GM06990 (cell line): ENCODE results near the gene NLRP12.
"Not testable (repeated sequence)": the region's sequence is repeated elsewhere in the genome, so short reads cannot be mapped to it uniquely, and the experiment has no call there.

ENCODE experiments used
- DNase-seq: peaks from one replicate; pipeline ENCODE4 v3.0.0-alpha.2; 2011; ENCODE audit not compliant: insufficient read length; ENCODE audit errors: extremely low read depth
- H3K27me3 ChIP-seq: replicated peaks from 2 replicates; pipeline ENCODE4 v1.6.0; 2011; ENCODE audit warnings: low read length; ENCODE audit not compliant: control insufficient read depth, insufficient read depth
- H3K36me3 ChIP-seq: 2 replicates; pipeline ENCODE4 v1.5.1; 2011; ENCODE audit warnings: low read length; ENCODE audit not compliant: control insufficient read depth, insufficient read depth
- H3K4me3 ChIP-seq: replicated peaks from 2 replicates; pipeline ENCODE4 v1.5.1; 2011; ENCODE audit warnings: low read depth, mild to moderate bottlenecking, control low read depth, low read length
- CTCF ChIP-seq: IDR thresholded peaks from 2 replicates; pipeline ENCODE4 v1.5.1; 2011; ENCODE audit warnings: low read length, control low read depth, mild to moderate bottlenecking, inconsistent platforms; ENCODE audit not compliant: insufficient read depth, poor library complexity, severe bottlenecking

Gene NLRP12

GRCh38 chr19:53772943-53773342, 51.2 kb downstream of the NLRP12 start:
- peak; percentile 52 for TF ChIP-seq CTCF
- no peaks in the 10 kb centered on the region for H3K36me3 ChIP-seq
- no peak overlapping the region for H3K4me3 ChIP-seq
- no peak for DNase-seq
- H3K27me3 ChIP-seq: no peaks in the 10 kb centered on the region

GRCh38 chr19:53771144-53771543, 53.0 kb downstream of the NLRP12 start:
- no peaks in the 10 kb centered on the region for H3K27me3 ChIP-seq
- no peak for TF ChIP-seq CTCF
- no peaks in the 10 kb centered on the region for H3K36me3 ChIP-seq
- no peak for DNase-seq
- no peak overlapping the region for H3K4me3 ChIP-seq

GRCh38 chr19:53769696-53770309, 54.3 kb downstream of the NLRP12 start:
- H3K27me3 ChIP-seq, H3K36me3 ChIP-seq, H3K4me3 ChIP-seq, DNase-seq: not testable (repeated sequence)

GRCh38 chr19:53768401-53768800, 55.7 kb downstream of the NLRP12 start:
- no peaks in the 10 kb centered on the region for H3K27me3 ChIP-seq
- TF ChIP-seq CTCF: no peak
- no peak for DNase-seq
- no peak overlapping the region for H3K4me3 ChIP-seq
- no peaks in the 10 kb centered on the region for H3K36me3 ChIP-seq

- not testable (repeated sequence) for H3K36me3 ChIP-seq, H3K27me3 ChIP-seq, DNase-seq, H3K4me3 ChIP-seq
Measured at GRCh38 chr19:53758991-53759390, 65.1 kb downstream of the NLRP12 start.
